NCI-H526 (cell line): ENCODE measurements around the gene CBX8.

Source experiments
- DNase-seq, 2 experiments: peaks; one replicate each; lab custom pipeline; 2025; lab: John Stamatoyannopoulos, UW

CBX8 gene

GRCh38 chr17:79750650-79751545 lies 46.0 kb downstream of the CBX8 start:
- no peak for DNase-seq

- DNase-seq, result no peak
These were observed 46.9 kb downstream of the CBX8 start for GRCh38 chr17:79749958-79750357.

- DNase-seq, result peak in 1 of 2 experiments; percentile 50
These were observed 47.6 kb downstream of the CBX8 start for GRCh38 chr17:79749156-79749815.

GRCh38 chr17:79748295-79749099 lies 48.4 kb downstream of the CBX8 start:
- no peak for DNase-seq

- DNase-seq, result peak in 1 of 2 experiments; percentile 59
These were observed 49.2 kb downstream of the CBX8 start for GRCh38 chr17:79747508-79748294.

- peak; percentile 27 to 70 for DNase-seq
These were observed 49.9 kb downstream of the CBX8 start for GRCh38 chr17:79746889-79747507.

GRCh38 chr17:79745641-79746105 lies 51.2 kb downstream of the CBX8 start:
- DNase-seq, result peak in 1 of 2 experiments; percentile 43

- peak in 1 of 2 experiments; percentile 32 for DNase-seq
These were observed 53.3 kb downstream of the CBX8 start for GRCh38 chr17:79743614-79744013.

- DNase-seq, result peak in 1 of 2 experiments; percentile 89
These were observed 53.9 kb downstream of the CBX8 start for GRCh38 chr17:79742951-79743476.

- DNase-seq, result no peak
These were observed 54.3 kb downstream of the CBX8 start for GRCh38 chr17:79742589-79742918.
